Daoy (cell line): Measurements from ENCODE around the gene TRIM63. TPM values are rescaled to one million over a fixed set of nuclear protein-coding genes. Genes with fewer than 3 reads are reported as not detected.

Experiments used
- DNase-seq: peaks from one replicate; pipeline ENCODE4 v3.0.0-alpha.2; 2015; ENCODE audit warnings: low read depth
- total RNA-seq: library from RNA; depleted of rRNA; stranded (reverse); fragments of >200 nt; shearing (Covaris generic); gene quantifications from 2 replicates; pipeline ENCODE4 v1.2.3, GENCODE V29; 2014

The TRIM63 gene
- total RNA-seq, 1 experiment from 2014 or later, result not detected

DNA sequence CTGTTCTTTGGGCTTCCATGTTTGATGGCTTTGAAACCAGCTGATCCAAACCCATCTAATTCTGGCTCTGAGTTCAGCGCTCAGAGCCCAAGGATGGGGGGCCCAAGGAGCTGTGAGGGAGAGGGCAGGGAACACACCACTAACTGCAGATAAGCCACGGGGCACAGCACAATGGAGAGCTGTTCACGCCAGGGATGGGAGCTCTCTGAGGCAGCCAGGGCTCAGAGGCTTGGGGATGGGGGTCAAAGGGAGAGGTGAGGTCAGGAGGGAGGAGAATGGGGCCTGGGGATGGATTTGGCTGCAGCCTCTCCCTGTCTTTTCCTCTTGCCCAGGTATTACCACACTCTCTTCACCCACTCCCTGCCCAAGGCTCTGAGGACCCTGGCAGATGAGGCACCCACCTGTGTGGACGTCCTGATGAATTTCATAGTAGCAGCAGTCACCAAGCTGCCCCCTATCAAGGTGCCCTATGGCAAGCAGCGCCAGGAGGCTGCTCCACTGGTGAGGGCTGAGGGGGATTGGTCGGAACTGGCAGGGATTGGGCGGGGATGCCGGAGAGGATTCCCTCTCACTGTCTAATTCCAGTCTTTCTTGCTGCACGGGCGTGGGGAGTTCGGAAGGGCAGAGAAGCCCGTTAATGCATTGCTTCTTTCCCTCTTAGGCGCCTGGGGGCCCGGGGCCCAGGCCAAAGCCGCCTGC lies 32.8 kb downstream of the TRIM63 start:
- no peak for DNase-seq

- DNase-seq, result no peak
Measured at GRCh38 chr1:26032656-26033357, 34.6 kb downstream of the TRIM63 start.

- DNase-seq, result no peak
Measured at GRCh38 chr1:26031611-26032220, 35.7 kb downstream of the TRIM63 start.

DNA sequence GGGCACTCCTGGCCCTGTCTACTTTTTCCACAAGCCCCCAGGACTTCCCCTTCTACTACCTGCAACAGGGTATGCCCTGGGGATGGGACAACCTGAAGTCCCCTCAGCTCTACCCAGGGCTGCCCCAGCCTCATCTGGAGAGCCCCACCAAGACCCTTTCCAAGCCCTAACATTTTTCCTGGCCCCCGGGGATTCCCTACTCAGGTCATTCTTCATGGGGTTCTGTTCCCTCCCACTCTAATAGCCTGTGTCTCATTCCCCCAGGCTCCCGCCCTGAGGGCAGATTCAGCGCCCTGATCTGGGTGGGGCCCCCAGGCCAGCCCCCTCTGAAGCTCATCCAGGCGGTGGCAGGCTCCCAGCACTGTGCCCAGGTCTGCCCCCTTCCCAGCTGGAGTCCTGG lies 36.2 kb downstream of the TRIM63 start:
- no peak for DNase-seq

GRCh38 chr1:26029864-26030481 lies 37.5 kb downstream of the TRIM63 start:
- no peak for DNase-seq

- DNase-seq, result no peak
Measured at GRCh38 chr1:26029054-26029863, 38.2 kb downstream of the TRIM63 start.

GRCh38 chr1:26028490-26028980 lies 38.9 kb downstream of the TRIM63 start:
- DNase-seq, result no peak

- no peak for DNase-seq
Measured at GRCh38 chr1:26027716-26028489, 39.5 kb downstream of the TRIM63 start.

GRCh38 chr1:26025517-26025916 lies 41.9 kb downstream of the TRIM63 start:
- DNase-seq, result no peak

GRCh38 chr1:26025060-26025459 lies 42.4 kb downstream of the TRIM63 start:
- DNase-seq, result no peak

GRCh38 chr1:26023826-26024225 lies 43.6 kb downstream of the TRIM63 start:
- DNase-seq, result no peak

- DNase-seq, result no peak
Measured at GRCh38 chr1:26023009-26023408, 44.4 kb downstream of the TRIM63 start.

GRCh38 chr1:26022404-26022779 lies 45.0 kb downstream of the TRIM63 start:
- DNase-seq, result no peak

DNA sequence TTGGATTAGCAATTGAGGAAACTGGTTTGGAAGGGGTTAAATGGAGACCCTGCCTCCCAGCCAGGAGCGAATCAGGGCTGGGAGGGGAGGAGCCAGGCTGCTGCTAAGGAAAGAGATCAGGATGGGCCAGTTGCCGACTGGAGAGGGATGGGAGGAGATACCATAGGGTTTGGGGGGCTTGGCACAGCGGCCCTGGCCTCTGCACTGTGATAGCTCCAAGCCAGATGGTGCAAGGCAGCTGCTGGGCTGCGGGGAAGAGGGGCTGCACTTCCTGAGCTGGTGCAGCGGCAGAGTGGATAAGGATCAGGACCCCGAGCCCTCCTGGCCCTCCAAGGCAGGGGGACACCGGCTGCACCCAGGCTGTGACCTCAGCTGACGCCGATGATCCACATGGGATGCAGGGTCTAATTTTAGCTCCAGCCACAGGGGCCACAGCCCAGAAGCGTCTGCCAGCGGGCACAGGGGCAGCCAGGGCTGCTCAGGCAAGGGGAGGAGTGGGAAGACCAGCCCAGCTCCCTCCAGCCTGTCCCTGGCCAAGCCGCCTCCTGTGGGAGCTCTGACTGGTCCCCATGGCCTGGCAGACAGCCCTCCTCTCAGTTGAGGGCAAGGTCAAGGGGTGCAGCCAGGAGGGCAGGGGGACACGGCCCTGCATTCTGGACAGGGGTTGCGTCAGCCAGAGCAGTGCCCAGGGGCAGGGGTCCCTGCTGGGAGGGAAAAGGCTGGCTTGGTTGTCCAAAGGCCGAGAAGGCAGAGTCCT lies 45.6 kb downstream of the TRIM63 start, which contains the start of gene EXTL1:
Gene EXTL1, plus strand, starts transcription at position 129 of the 757 bp plus-strand sequence. CDS start 872 bp downstream, outside the sequence.
- DNase-seq, result no peak

DNA sequence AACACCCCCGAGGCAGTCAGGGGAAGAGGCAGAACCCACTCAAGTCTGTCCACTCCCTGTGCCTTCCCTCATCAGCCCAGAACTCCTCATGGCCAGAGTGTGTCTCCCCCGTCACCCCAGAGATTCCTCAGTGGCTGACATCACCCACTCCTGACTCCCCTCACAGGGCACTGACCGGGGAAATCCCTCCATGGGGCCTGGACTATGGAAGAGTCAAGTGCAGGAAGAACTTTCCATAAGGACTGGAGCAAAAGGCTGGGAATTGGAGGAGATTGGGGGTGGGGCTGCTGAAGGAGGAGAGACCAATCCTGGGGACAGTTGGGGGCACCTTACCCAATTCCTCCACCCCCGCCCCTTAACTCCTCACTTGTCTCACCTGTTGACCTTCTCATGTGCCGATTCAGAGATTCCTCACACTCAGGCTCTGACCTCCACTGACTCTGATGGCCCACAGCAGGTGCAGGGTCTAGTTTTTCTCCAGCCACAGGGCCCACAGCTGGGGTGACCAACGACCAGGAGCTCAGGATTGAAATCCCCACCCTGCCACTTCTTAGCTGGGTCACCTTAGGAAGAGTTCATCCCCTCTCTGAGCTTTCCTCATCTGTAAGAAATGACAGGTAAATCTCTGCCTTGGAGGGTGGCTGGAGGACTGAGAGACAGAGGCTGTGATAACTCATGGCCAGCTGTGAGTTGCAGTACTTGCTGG lies 46.3 kb downstream of the TRIM63 start:
- DNase-seq, result no peak

DNA sequence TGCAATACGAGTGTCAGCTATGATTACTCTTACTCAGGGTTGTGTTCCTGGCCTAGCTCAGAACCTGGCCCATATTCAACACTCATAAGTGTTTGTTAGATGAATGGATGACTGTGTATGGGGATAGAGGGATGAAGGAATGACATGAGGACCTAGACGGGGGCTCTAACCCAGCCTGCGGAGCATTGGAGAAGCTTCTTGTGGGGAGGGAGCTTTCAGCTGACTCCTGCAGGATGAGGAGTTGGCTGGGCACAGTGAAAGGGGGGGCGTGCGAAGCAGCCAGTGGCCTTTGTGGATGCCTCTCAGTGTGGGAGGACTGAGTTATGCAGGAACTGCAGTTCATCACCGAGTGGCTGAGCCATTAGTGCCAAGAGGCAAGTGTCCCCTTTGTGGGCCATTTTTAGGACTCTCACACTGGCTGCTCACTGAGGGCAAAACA lies 47.1 kb downstream of the TRIM63 start:
- peak; percentile 46 for DNase-seq

- peak; percentile 35 for DNase-seq
Measured at GRCh38 chr1:26019641-26020315, 47.7 kb downstream of the TRIM63 start.

DNA sequence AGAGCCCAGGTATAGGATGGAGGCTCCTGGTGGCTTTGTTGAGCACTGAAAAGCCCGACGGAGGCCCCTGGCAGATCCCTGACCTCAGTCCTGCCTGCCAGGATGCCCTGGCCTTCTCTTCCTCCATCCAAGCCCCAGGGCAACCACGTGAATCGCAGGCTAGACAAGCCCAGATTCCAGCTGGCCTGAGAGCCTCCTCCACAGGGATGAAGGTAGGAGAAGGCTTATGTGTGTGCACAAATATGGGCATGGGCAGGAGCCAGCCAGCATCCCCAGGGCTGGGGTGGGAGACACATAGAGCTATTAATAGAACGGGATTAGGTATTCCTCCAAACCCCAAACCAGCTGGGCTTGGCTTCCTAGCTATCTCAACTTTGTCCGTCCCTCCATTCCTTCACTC lies 49.8 kb downstream of the TRIM63 start:
- no peak for DNase-seq
